Neural cell (in vitro differentiated cells): ENCODE data around the gene TMEM167A.

Experiments
- CTCF ChIP-seq: fragments of 450-650 bp; IDR thresholded peaks from 2 replicates; pipeline ENCODE4 v1.5.1; 2014; ENCODE audit warnings: antibody characterized with exemption, mild to moderate bottlenecking, moderate library complexity; ENCODE audit not compliant: poor library complexity, severe bottlenecking
- EP300 ChIP-seq: fragments of 450-650 bp; conservative IDR thresholded peaks from 2 replicates; pipeline ENCODE4 v1.6.1; 2014; ENCODE audit warnings: antibody characterized with exemption, mild to moderate bottlenecking, moderate library complexity; ENCODE audit not compliant: poor library complexity, severe bottlenecking
- EZH2 ChIP-seq: fragments of 200-600, 300-800 bp; shearing (Covaris generic), sonication (generic); IDR thresholded peaks from 2 replicates; pipeline ENCODE4 v1.6.1; 2014; ENCODE audit warnings: antibody characterized with exemption, low read length, borderline replicate concordance, mild to moderate bottlenecking; ENCODE audit not compliant: insufficient read depth, poor library complexity, severe bottlenecking
- RAD21 ChIP-seq: fragments of 450-650 bp; conservative IDR thresholded peaks from 2 replicates; pipeline ENCODE4 v1.6.1; 2014; ENCODE audit warnings: antibody characterized with exemption, mild to moderate bottlenecking, moderate library complexity

DNA sequence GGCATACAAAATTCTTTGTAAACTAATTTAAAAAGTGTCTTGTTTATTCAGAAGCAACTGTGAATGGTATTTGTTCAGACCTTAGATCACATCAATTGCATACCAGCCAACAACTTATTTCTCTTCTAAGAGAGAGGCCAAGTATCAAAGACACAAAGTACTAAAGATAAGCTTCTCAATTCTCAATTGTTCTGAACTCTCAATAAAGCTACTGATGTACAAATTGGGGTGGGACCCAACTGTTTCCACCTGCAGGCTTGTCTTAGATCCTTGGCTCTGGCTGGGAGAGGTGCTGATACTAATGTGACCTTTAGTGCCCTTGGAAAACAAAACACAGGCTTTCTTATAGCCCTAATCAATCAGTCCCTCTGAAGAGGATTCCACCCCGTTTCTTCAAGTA is 22.3 kb upstream of the TMEM167A start:
- no peak for TF ChIP-seq CTCF
- TF ChIP-seq EZH2: no peak
- TF ChIP-seq EP300: no peak
- TF ChIP-seq RAD21: no peak
